Naive thymus-derived CD4-positive, alpha-beta T cell (primary cell): ENCODE results near the gene BMP7. TPM values are rescaled to one million over a fixed set of nuclear protein-coding genes. Genes with fewer than 3 reads are reported as not detected.

Experiments
- ATAC-seq: fragments of 150-1000 bp; cut with Tn5 transposase; 2 replicates; pipeline ENCODE4 v1.10.0; 2021; ENCODE audit warnings: mild to moderate bottlenecking, moderate library complexity
- CTCF ChIA-PET: fragments of 350-600 bp; sonication (Branson Sonifier 250); formaldehyde crosslinking; loops from one replicate; lab custom pipeline; 2021; ENCODE audit warnings: antibody characterized with exemption; lab: Charles Lee
- POLR2A ChIA-PET: fragments of 350-600 bp; sonication (Branson Sonifier 250); formaldehyde crosslinking; loops from one replicate; lab custom pipeline; 2021; ENCODE audit warnings: antibody characterized with exemption, inconsistent platforms; lab: Charles Lee
- DNase-seq, 9 donors: peaks; one replicate each; pipeline versions ENCODE4 v3.0.0 to v3.0.0-alpha.2; 2020 to 2022; ENCODE audit warnings: mixed read lengths in 1 of 9
- H3K27ac ChIP-seq: one replicate; pipeline ENCODE4 v1.7.0; 2013; ENCODE audit warnings: mild to moderate bottlenecking, low read depth, low read length, moderate library complexity
- H3K27me3 ChIP-seq, 2 donors: one replicate each; pipeline ENCODE4 v1.7.0; 2013; ENCODE audit warnings: low read length in 2 of 2, mild to moderate bottlenecking in 2 of 2, moderate library complexity in 2 of 2; ENCODE audit not compliant: control insufficient read depth in 2 of 2, insufficient read depth in 2 of 2
- H3K36me3 ChIP-seq, 3 experiments: 1 replicate in 2 of 3; 2 replicates in 1 of 3; pipeline ENCODE4 v1.7.0; 2013; ENCODE audit warnings: low read length in 3 of 3, mild to moderate bottlenecking in 3 of 3, moderate library complexity in 1 of 3; ENCODE audit not compliant: insufficient read depth in 3 of 3, control insufficient read depth in 2 of 3
- H3K4me1 ChIP-seq, 2 donors: one replicate each; pipeline ENCODE4 v1.7.0; 2013; ENCODE audit warnings: low read length in 2 of 2, mild to moderate bottlenecking in 2 of 2, moderate library complexity in 1 of 2; ENCODE audit not compliant: control insufficient read depth in 2 of 2, insufficient read depth in 2 of 2
- H3K4me3 ChIP-seq: 2 replicates; pipeline ENCODE4 v1.7.0; 2013; ENCODE audit warnings: mild to moderate bottlenecking, low read length
- H3K9me3 ChIP-seq, 3 experiments: 1 replicate in 2 of 3; 2 replicates in 1 of 3; pipeline ENCODE4 v1.7.0; 2013; ENCODE audit warnings: low read length in 3 of 3; ENCODE audit not compliant: control insufficient read depth in 2 of 3
- H3K27ac Mint-ChIP-seq, 9 donors: one replicate each; pipeline ENCODE4 v1.8.0; 2020 to 2022; ENCODE audit warnings: mixed read lengths in 9 of 9, mild to moderate bottlenecking in 8 of 9, moderate library complexity in 5 of 9, inconsistent platforms in 2 of 9
- H3K27me3 Mint-ChIP-seq, 5 donors: one replicate each; pipeline ENCODE4 v1.8.0; 2021 to 2022; ENCODE audit warnings: mixed read lengths in 5 of 5, mild to moderate bottlenecking in 1 of 5
- H3K36me3 Mint-ChIP-seq, 5 donors: one replicate each; pipeline ENCODE4 v1.8.0; 2020 to 2022; ENCODE audit warnings: mixed read lengths in 5 of 5, mild to moderate bottlenecking in 3 of 5, inconsistent platforms in 1 of 5
- H3K4me1 Mint-ChIP-seq, 7 donors: one replicate each; pipeline ENCODE4 v1.8.0; 2020 to 2022; ENCODE audit warnings: mixed read lengths in 7 of 7, mild to moderate bottlenecking in 3 of 7, inconsistent platforms in 1 of 7
- H3K4me3 Mint-ChIP-seq, 10 donors: one replicate each; pipeline ENCODE4 v1.8.0; 2020 to 2022; ENCODE audit warnings: mild to moderate bottlenecking in 10 of 10, mixed read lengths in 10 of 10, moderate library complexity in 6 of 10, inconsistent platforms in 2 of 10
- H3K9me3 Mint-ChIP-seq, 11 donors: one replicate each; pipeline ENCODE4 v1.8.0; 2020 to 2022; ENCODE audit warnings: mixed read lengths in 11 of 11, mild to moderate bottlenecking in 4 of 11, inconsistent platforms in 1 of 11, moderate library complexity in 1 of 11
- intact Hi-C, 2 donors: fragments of 100-400 bp; cut with micrococcal nuclease; formaldehyde crosslinking; loops; one replicate each; pipeline ENCODE4 v1.15.1; 2023
- polyA plus RNA-seq, 2 donors: library from polyadenylated mRNA; unstranded; fragments of 300-500 nt; fragmentation: Illumina TruSeq; gene quantifications; one replicate each; pipeline ENCODE4 v1.2.3, GENCODE V29; 2021
- total RNA-seq, 6 experiments: library from RNA in 5 of 6; stranded (reverse) in 5 of 6; gene quantifications; 1 replicate in 5 of 6; 2 replicates in 1 of 6; pipeline ENCODE4 v1.2.3 and lab custom pipeline; 2021 to 2026

Gene BMP7
- total and polyA plus RNA-seq, 7 experiments from 2014 or later: not detected

DNA sequence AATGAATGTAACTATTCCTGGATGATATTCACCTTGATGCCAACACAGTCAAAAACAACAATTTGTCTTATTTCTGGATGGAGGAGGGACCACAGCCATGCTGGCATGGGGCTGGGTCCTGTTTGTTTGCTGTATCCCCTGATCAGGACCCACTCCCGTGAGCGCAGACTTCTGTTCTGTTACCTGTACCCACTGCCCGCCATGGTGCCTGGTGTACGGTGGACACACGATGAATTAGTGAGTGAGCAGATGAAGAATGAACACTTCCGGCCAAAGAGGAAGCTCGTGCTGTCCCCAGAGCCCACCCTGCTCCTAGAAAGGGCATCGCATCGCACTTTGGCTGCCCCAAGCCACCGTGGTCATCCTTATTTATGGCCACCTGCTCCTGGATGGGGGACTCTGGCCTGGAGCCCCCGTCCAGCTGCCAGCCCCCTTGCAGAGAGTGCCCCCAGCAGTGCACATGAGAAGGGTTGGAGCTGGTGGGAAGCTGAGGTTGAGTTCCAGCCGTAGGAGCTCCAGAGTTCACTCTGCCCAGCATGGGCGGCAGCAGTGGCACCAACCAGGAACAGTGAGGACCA lies 100.9 kb downstream of the BMP7 start:
- peaks cover 0 to 8% (median 0%) of the 10 kb centered on the region in 11 donors for H3K9me3 Mint-ChIP-seq
- Histone ChIP-seq H3K9me3 (no peaks in the 10 kb centered on the region), H3K36me3 (no peaks in the 10 kb centered on the region), H3K27me3 (no peaks in the 10 kb centered on the region), H3K27ac (no peak overlapping the region), H3K4me1 (no peaks in the 10 kb centered on the region), H3K4me3 (no peak overlapping the region)
- DNase-seq (no peak), ATAC-seq (no peak)
- H3K4me3 Mint-ChIP-seq: no peak overlapping the region
- ChIA-PET POLR2A (no interaction called here), CTCF (no interaction called here)
- no peak overlapping the region for H3K27ac Mint-ChIP-seq
- H3K4me1 Mint-ChIP-seq: no peaks in the 10 kb centered on the region
- H3K27me3 Mint-ChIP-seq: peaks cover 0 to 21% (median 10%) of the 10 kb centered on the region in 5 donors
- H3K36me3 Mint-ChIP-seq: peaks cover 0 to 4% (median 0%) of the 10 kb centered on the region in 5 donors
- intact Hi-C loops: no loop called here

DNA sequence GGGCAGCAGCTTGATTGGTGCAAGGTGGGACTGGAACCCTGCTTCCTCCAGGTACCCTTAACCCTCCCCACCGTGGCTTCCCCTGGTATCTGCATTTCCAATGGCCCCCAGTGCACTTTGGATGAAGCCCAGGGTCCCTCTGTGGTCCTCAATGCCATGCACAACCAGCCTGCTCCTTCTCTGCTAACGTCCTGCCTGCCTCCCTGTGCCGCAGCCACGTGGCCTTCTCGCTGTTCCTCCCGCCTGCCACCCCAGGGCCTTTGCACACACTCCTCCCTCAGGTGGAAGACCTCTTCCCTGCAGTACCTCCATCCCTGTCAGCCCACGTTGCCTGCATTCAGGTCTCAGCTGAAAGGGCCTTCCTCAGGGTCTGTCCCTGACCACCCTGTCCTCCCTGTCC lies 101.6 kb downstream of the BMP7 start:
- ChIA-PET POLR2A (no interaction called here), CTCF (no interaction called here)
- H3K4me3 Mint-ChIP-seq: no peak overlapping the region
- Histone ChIP-seq H3K9me3 (no peaks in the 10 kb centered on the region), H3K4me1 (no peaks in the 10 kb centered on the region), H3K4me3 (no peak overlapping the region), H3K36me3 (no peaks in the 10 kb centered on the region), H3K27me3 (no peaks in the 10 kb centered on the region), H3K27ac (no peak overlapping the region)
- H3K36me3 Mint-ChIP-seq: peaks cover 0 to 4% (median 0%) of the 10 kb centered on the region in 5 donors
- no peaks in the 10 kb centered on the region for H3K4me1 Mint-ChIP-seq
- peaks cover 0 to 8% (median 0%) of the 10 kb centered on the region in 11 donors for H3K9me3 Mint-ChIP-seq
- ATAC-seq (no peak), DNase-seq (no peak)
- H3K27me3 Mint-ChIP-seq: peaks cover 0 to 26% (median 10%) of the 10 kb centered on the region in 5 donors
- intact Hi-C loops: no loop called here
- H3K27ac Mint-ChIP-seq: peak overlapping the region in 1 of 9 donors; percentile 22

DNA sequence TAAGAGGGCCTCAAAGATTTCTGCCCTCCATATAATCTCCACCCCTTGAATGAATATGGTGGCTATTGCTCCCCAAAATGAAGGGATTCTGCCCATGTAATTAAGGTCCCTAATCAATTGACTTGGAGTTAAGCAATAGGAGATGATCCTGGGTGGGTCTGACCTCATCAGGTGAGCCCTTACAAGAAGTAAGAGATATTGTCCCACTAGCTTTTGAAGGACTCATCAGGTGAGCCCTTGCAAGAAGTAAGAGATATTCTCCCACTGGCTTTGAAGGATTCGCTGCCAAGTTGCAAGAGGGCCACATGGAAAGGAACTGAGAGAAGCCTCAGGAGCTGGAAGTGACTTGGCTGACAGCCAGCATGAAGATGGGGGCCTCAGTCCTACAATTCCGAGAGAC lies 103.4 kb downstream of the BMP7 start:
- DNase-seq (no peak), ATAC-seq (no peak)
- Histone ChIP-seq H3K9me3 (no peaks in the 10 kb centered on the region), H3K27me3 (no peaks in the 10 kb centered on the region), H3K4me3 (no peak overlapping the region), H3K36me3 (no peaks in the 10 kb centered on the region), H3K4me1 (no peaks in the 10 kb centered on the region), H3K27ac (no peak overlapping the region)
- H3K4me1 Mint-ChIP-seq: no peaks in the 10 kb centered on the region
- intact Hi-C loops: no loop called here
- H3K36me3 Mint-ChIP-seq: peaks cover 0 to 4% (median 0%) of the 10 kb centered on the region in 5 donors
- ChIA-PET POLR2A (no interaction called here), CTCF (no interaction called here)
- H3K27ac Mint-ChIP-seq: no peak overlapping the region
- peaks cover 0 to 8% (median 0%) of the 10 kb centered on the region in 11 donors for H3K9me3 Mint-ChIP-seq
- no peak overlapping the region for H3K4me3 Mint-ChIP-seq
- H3K27me3 Mint-ChIP-seq: peaks cover 0 to 37% (median 10%) of the 10 kb centered on the region in 5 donors

DNA sequence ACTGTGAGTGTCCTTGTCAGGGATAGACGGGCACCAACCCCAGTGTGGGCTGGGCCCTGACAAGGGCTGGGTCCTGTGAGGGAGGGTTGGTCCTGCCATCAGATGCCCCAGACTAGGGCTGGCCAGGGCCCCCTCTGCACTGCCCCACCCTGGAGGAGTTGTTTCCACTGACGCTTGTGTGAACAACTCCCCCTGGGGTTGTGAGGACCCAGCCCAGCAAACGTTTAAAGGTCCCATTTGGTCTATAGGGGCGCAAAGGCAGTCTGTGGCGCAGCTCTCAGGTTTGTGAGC lies 104.1 kb downstream of the BMP7 start:
- ATAC-seq (no peak), DNase-seq (peak in 1 of 9 donors; percentile 1)
- Histone ChIP-seq H3K27ac (no peak overlapping the region), H3K27me3 (no peaks in the 10 kb centered on the region), H3K36me3 (no peaks in the 10 kb centered on the region), H3K9me3 (no peaks in the 10 kb centered on the region), H3K4me3 (no peak overlapping the region), H3K4me1 (no peaks in the 10 kb centered on the region)
- ChIA-PET CTCF (no interaction called here), POLR2A (no interaction called here)
- Mint-ChIP-seq H3K4me1 (no peaks in the 10 kb centered on the region), H3K27me3 (peaks cover 0 to 37% (median 10%) of the 10 kb centered on the region in 5 donors), H3K4me3 (no peak overlapping the region), H3K9me3 (peaks cover 0 to 8% (median 0%) of the 10 kb centered on the region in 11 donors), H3K27ac (no peak overlapping the region), H3K36me3 (peaks cover 0 to 4% (median 0%) of the 10 kb centered on the region in 5 donors)
- intact Hi-C loops: no loop called here

DNA sequence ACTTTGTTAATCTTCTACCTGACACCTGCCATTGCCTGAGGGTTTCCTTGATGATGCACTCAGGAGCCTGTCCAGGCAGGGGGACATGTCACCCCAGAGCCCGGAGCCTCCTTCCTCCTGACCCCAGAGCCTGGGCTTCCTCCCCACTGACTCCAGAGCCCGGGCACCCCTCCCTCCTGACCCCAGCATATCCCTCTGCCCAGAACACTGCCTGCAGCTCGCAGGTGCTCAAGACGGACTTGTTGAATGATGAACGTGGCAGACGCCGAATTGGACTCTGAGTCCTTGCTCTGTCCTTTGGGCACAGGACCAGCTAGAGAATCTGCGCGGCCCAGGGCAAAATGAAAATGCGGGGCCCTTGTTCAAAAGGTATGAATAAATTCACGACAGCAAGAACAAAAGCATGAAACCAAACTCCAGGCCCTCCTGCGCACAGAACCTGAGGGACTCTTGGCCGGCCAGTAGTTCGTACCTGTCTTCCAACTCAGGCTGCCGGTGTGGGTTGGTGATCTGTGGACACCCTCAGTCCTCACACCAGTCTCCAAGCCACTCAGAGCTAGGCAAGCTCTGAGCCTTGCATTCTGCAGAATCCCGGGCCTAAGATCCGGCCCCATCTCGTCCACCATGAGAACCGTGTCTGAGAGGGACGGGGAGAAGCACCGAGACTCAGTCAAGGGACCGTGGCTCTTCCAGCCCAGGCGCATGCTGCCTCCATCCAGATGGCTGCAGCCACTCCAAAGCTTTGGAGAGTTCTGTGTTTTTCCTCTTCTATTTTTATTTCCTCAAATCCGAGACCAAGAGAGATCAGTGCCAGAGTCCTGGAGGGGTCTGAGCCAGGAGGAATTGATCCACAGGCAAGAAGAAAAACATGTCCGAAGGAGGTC lies 104.7 kb downstream of the BMP7 start:
- Mint-ChIP-seq H3K27me3 (peaks cover 0 to 33% (median 10%) of the 10 kb centered on the region in 5 donors), H3K36me3 (peaks cover 0 to 4% (median 0%) of the 10 kb centered on the region in 5 donors), H3K9me3 (peaks cover 0 to 8% (median 0%) of the 10 kb centered on the region in 11 donors), H3K27ac (no peak overlapping the region), H3K4me3 (no peak overlapping the region), H3K4me1 (no peaks in the 10 kb centered on the region)
- Histone ChIP-seq H3K36me3 (no peaks in the 10 kb centered on the region), H3K4me3 (no peak overlapping the region), H3K27me3 (no peaks in the 10 kb centered on the region), H3K27ac (no peak overlapping the region), H3K9me3 (no peaks in the 10 kb centered on the region), H3K4me1 (no peaks in the 10 kb centered on the region)
- no peak for ATAC-seq
- ChIA-PET POLR2A (no interaction called here), CTCF (no interaction called here)
- DNase-seq: no peak
- intact Hi-C loops: no loop called here

DNA sequence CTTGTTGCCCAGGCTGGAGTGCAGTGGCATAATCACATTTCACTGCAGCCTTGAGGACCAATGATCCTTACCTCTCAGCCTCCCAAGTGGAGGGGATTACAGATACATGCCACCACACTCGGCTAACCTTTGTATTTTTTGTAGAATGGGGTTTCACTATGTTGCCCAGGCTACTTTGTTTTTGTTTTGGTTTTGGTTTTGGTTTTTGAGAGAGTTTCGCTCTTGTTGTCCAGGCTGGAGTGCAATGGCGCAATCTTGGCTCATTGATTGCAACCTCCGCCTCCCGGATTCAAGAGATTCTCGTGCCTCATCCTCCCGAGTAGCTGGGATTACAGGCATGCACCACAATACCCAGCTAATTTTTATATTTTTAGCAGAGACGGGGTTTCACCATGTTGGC lies 105.5 kb downstream of the BMP7 start:
- Mint-ChIP-seq H3K9me3 (peaks cover 0 to 8% (median 0%) of the 10 kb centered on the region in 11 donors), H3K27me3 (peaks cover 0 to 38% (median 10%) of the 10 kb centered on the region in 5 donors), H3K36me3 (peaks cover 0 to 4% (median 0%) of the 10 kb centered on the region in 5 donors), H3K4me1 (no peaks in the 10 kb centered on the region), H3K27ac (peak overlapping the region in 1 of 9 donors; percentile 25), H3K4me3 (no peak overlapping the region)
- POLR2A ChIA-PET: no interaction called here
- H3K4me3 ChIP-seq: no peak overlapping the region
- intact Hi-C loops: no loop called here
- H3K27ac ChIP-seq: no peak overlapping the region
- H3K36me3 ChIP-seq: no peaks in the 10 kb centered on the region
- H3K4me1 ChIP-seq: no peaks in the 10 kb centered on the region
- H3K27me3 ChIP-seq: no peaks in the 10 kb centered on the region
- ATAC-seq (no peak), DNase-seq (no peak)
- no peaks in the 10 kb centered on the region for H3K9me3 ChIP-seq
- CTCF ChIA-PET: no interaction called here
